GOT3 (cell line): ENCODE data around the gene CPN1.
"Not testable (repeated sequence)": the region's sequence is repeated elsewhere in the genome, so short reads cannot be mapped to it uniquely, and the experiment has no call there.

Source experiments
- DNase-seq: peaks from one replicate; lab custom pipeline; 2025; ENCODE audit warnings: mixed read lengths; lab: John Stamatoyannopoulos, UW

CPN1 gene

GRCh38 chr10:100081075-100082001 lies at the start of gene CPN1:
TSS of gene CPN1 (minus strand) at chr10:100081869. CDS start at chr10:100081625, 244 bp downstream.
- DNase-seq: no peak

DNA sequence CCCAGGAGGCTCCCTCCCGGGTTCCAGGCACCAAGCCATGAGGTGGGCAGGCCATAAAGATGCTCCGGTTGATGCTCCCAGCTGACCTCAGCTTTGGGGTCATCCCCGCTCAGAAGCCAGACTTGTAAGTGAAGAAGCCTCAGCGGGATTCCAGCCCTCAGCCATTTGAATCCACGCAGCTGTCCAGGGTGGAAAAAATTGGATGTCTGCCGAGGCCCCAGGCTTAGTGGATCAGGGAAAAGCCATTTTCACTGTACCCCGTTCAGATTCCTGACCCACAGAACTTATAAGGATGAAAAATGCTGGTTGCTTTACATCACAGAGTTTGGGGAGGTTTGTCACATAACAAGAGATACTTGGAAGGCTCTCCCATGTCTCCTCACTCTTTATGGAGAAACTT lies 49.2 kb upstream of the CPN1 start:
- DNase-seq: no peak

DNA sequence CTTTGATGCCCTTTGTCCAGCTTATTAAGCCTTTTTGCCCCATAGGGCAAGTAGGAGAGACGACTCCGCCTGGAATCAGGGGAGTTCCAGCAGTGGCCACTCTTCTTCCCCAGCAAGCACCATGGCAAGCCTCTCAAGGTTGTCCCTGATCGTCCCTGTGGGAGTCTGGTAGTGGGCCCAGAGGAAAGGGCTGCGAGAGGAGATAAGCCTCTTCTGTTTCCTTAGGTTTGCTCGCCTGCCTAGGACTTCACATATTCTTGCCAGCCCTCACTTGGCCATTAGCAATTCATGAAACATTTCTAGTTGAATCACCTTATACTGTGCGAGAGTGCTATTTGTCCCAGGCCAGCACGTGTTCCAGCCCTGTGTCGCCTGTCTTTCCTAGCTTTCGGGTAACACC lies 47.8 kb upstream of the CPN1 start:
- DNase-seq: no peak

DNA sequence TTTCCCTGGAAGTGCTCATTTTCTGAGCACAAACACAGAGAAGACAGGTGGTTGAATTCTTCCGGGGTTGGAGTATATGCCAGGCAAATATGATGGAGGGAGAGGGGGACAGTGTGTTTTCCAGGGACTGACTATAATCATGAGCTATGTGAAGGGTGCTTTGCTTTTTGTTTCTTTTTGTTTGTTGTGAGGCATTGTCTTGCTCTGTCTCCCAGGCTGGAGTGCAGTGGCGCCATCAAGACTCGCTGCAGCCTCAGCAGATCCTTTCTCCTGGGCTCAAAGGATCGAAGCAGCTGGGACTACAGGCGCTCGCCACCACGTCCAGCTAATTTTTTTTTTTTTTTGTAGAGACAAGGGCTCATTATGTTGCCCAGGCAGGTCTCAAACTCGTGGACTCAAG lies 47.3 kb upstream of the CPN1 start:
- no peak for DNase-seq

DNA sequence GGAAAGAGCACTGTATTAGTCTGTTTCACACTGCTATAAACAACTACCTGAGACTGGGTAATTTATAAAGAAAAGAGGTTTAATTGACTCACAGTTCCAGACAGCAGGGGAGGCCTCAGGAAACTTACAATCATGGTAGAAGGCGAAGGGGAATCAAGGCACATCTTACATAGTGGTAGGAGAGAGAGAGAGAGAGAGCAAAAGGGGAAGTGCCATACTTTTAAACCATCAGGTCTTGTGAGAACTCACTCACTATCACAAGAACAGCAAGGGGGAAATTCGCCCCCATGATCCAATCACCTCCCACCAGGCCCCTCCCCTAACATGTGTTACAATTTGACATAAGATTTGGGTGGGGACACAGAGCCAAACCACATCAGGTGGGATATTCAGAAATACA lies 43.7 kb upstream of the CPN1 start:
- DNase-seq: not testable (repeated sequence)

DNA sequence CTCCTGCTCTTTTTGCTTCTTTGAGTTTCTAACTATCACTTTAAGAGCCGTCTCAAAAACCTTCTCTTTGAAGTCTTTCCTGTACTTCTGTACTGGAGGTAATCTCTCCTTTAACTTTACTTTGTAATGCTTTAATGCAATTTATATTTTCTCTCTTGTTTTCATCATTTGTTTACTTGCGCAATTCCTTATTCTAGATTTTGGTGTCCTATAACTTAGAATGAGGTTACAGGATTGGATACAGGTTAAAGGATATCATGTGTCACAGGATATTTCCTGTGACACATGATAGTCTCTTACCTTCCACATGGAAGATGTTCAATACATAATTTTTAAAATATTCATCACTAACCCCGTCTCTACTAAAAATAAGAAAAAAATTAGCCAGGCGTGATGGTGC lies 42.4 kb upstream of the CPN1 start:
- no peak for DNase-seq

- no peak for DNase-seq
Observed at GRCh38 chr10:100122780-100123179, 41.1 kb upstream of the CPN1 start.

DNA sequence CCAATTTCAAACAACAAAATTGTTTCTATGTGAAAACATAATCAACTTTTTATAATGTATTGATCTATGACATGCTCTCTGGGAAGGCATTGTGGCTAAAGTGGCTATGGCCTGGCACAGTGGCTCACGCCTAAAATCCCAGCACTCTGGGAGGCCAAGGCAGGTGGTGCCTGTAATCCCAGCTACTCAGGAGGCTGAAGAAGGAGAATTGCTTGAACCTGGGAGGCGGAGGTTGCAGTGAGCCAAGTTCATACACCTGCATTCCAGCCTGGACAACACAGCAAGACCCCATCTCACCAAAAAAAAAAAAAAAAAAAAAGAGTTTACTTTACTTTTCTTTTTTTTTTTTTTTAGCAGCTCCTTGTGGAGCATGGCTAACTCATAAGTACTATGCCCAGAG lies 38.9 kb upstream of the CPN1 start:
- no peak for DNase-seq

GRCh38 chr10:100119726-100120125 lies 38.1 kb upstream of the CPN1 start:
- DNase-seq: no peak

- no peak for DNase-seq
Observed at GRCh38 chr10:100114976-100115770, 33.5 kb upstream of the CPN1 start.

DNA sequence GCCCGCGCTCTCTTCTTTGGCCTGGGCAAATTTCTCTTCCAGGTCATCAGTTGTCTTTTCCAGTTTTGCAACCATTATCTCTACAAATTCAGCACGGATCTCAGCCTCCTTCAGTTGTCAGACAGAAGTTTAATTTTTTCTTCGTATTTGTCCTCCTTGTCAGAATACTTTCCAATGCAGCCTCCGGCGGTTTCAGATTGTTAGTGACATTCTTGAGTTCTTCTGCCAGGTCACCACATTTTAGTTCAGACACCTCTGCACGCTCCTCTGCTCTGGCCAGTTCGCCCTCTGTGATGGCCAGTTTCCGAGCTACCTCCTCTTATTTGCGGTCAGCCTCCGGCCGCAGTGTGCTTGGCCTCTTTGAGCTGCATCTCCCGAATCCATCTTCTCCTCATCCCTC lies 32.8 kb upstream of the CPN1 start:
- DNase-seq: no peak

- no peak for DNase-seq
Observed at GRCh38 chr10:100109670-100110069, 28.0 kb upstream of the CPN1 start.

DNA sequence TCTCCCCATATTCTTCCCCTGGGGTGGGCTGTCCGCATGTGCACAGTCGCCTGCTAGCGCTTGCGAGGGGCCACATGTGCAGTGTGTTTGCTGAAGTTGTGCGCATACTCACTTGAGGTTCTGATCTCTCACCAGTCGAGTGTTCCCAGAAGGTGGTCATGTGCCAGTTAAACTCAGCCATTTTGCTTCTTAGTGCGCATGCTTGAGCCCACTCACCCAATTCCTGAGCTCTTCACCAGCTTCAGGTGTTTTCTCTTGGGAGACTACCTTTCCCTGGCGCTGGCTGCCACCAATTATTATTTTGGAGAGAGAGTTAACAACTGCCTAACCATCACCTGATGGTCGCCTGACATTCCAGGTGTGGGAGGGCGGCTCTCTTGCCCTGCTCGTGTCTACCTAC lies 25.2 kb upstream of the CPN1 start:
- no peak for DNase-seq

DNA sequence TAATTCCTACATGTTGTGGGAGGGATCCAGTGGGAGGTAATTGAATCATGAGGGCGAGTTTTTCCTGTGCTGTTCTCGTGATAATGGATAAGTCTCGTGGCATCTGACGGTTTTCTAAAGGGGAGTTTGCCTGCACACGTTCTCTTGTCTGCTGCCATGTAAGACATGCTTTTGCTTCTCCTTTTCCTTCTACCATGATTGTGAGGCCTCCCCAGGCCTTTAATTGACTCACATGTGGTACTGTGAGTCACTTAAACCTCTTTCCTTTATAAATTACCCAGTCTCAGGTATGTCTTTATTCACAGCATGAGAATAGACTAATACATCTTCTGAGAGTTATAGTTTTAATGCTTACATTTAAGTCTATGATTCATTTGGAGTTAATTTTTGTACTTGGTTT lies 22.6 kb upstream of the CPN1 start:
- no peak for DNase-seq

- no peak for DNase-seq
Observed at GRCh38 chr10:100103581-100103980, 21.9 kb upstream of the CPN1 start.

DNA sequence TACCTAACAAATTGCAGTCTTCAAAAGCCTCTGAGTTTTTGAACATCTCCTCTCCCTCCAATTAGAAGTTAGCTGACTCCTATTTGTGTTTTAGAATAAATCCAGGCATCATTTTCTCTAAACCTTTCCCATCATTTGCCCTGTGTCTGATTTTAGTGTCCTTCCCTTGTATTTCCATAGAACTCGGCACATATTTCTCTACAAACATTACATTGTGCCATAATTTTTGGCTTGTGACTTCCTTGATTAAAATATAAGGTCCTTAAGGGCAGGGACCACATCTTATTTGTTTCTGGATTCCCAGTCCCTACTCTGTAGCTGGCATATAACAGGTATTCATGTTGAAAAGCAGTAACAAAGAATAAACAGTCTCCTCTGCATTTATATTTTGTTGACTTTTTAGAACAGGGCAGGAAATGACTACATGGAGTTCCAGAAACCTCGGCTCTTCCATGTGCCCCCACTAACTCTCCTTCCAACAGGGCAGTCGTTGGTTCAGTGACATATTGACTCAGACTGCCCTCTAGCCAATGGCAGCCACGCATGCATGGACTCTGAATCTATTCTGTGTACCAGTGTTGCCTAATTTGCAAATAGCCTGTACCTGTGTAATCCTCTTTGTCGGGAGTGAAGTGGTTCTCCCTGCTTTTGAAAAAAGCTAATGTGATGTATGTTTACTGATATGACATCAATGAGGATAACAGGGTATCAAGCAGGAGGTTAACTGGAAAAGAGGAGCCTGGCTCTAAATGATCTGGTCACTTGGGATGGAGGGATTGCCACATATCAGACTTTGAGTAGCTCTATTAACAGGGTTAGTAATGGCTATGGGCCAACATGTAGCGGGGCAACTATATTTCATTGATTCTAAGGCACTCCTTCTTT lies 19.8 kb upstream of the CPN1 start:
- DNase-seq: no peak

GRCh38 chr10:100100651-100101184 lies 19.0 kb upstream of the CPN1 start:
- DNase-seq: no peak

- DNase-seq: no peak
Observed at GRCh38 chr10:100089241-100089640, 7.6 kb upstream of the CPN1 start.

DNA sequence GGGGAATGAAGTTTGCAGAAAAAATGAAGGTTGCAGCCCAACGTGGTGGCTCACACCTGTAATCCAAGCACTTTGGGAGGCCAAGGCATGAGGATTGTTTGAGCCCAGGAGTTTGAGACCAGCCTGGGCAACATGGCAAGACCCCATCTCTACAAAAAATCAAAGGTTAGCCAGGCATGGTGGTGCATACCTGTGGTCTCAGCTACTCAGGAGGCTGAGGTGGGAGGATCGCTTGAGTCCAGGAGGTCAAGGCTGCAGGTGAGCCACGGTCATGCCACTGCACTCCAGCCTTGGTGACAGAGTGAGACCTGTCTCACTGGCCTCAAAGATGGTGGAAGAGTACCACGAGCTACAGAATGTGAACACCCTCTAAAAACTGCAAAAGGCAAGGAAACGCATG lies 5.0 kb upstream of the CPN1 start:
- not testable (repeated sequence) for DNase-seq

GRCh38 chr10:100085596-100085995 lies 3.9 kb upstream of the CPN1 start:
- DNase-seq: no peak

- no peak for DNase-seq
Observed at GRCh38 chr10:100083623-100084022, 2.0 kb upstream of the CPN1 start.

DNA sequence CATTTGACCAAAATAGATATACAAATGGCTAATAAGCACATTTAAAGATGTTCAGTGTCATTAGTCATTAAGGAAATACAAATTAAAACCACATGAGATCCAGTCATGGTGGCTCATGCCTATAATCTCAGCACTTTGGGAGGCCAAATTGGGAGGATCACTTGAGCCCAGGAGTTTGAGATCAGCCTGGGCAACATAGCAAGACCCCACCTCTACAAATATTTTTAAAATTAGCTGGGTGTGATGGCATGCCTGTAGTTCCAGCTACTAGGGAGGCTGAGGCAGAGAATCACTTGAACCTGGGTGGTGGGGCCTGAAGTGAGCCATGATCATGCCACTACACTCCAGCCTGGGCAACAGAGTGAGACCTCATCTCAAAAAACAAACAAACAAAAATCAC lies 607 bp upstream of the CPN1 start:
- DNase-seq: not testable (repeated sequence)
